ENCODE measurements around the gene WDR35. TPM values are rescaled to one million over a fixed set of nuclear protein-coding genes. Genes with fewer than 3 reads are reported as not detected.

Gene WDR35
- total RNA-seq, 1 experiment from 2014 or later = 8.2 TPM

DNA sequence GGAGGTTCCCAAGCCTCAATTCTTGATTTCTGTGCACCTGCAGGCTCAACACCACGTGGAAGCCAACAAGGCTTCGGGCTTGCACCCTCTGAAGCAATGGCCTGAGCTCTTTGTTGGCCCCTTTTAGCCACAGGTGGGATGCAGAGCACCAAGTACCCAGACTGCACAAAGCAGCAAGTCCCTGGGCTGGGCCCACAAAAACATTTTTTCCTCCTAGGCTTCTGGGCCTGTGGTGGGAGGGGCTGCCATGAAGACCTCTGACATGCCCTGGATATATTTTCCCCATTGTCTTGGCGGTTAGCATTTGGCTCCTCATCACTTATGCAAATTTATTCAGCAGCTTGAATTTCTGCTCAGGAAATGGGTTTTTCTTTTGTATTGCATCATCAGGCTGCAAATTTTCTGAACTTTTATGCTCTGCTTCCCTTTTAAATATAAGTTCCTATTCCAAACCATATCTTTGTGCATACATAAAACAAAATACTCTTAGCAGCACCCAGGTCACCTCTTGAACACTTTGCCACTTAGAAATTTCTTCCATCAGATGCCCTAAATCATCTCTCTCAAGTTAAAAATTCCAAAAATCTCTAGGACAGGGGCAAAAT lies 31.6 kb upstream of the WDR35 start:
- Histone ChIP-seq H3K36me3 (ENCODE audit: low read depth) (no peaks in the 10 kb centered on the region), H4K20me1 (ENCODE audit: insufficient read depth) (no peaks in the 10 kb centered on the region), H3K4me2 (no peak overlapping the region), H3K27ac (no peak overlapping the region), H3K27me3 (ENCODE audit: insufficient read depth, low read depth) (no peaks in the 10 kb centered on the region), H3K9me2 (ENCODE audit: insufficient read depth) (0 out of 2 replicates have a peak, but pooled peaks cover 4% of the 10 kb centered on the region), H3K4me1 (replicated peaks; ENCODE audit: insufficient read depth) (no peaks in the 10 kb centered on the region), H3K9me3 (ENCODE audit: insufficient read depth, low read depth) (peaks cover 22% of the 10 kb centered on the region; the same call in 1 of the 2 replicates), H3K79me2 (ENCODE audit: low read depth) (no peaks in the 10 kb centered on the region), H2AFZ (no peak overlapping the region), H3K4me3 (no peak overlapping the region), H3F3A (ENCODE audit: insufficient read depth, low read depth) (no peaks in the 10 kb centered on the region)
- no peak for DNase-seq
- ChIA-PET POLR2A (ENCODE audit: unreplicated experiment) (no interaction called here), CTCF (no interaction called here)
- TF ChIP-seq CTCF (conservative IDR thresholded peaks at IDR 0.05) = no peak
- TF ChIP-seq EZH2 (IDR thresholded peaks at IDR 0.05; ENCODE audit: low read depth) = no peak
- intact Hi-C loops (cut with micrococcal nuclease; ENCODE audit: unreplicated experiment) = no loop called here
- no TSS peak for BruUV-seq (replicated peaks)

DNA sequence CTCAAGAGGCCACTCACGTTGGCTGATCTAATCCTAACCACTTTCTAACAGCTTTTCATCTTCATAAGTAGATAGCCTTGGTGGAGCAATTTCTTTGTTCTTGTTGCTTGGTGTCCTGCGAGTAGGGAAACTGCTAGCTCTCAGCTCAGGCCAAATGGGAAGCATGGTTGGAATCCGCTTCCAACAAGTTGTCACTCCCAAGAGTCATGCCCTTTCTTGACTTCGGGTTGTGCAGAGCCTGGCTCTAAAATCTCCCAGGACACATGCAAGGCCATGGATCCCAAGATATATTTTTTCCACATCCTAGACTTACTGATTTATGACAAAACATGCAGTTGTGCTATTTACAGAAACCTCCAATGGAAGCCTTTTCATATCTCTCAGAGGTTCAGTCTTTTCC lies 29.8 kb upstream of the WDR35 start:
- no peaks in the 10 kb centered on the region for H3K27me3 ChIP-seq (ENCODE audit: insufficient read depth, low read depth)
- H3K36me3 ChIP-seq (ENCODE audit: low read depth) = no peaks in the 10 kb centered on the region
- H3K9me2 ChIP-seq (ENCODE audit: insufficient read depth) = 0 out of 2 replicates have a peak, but pooled peaks cover 4% of the 10 kb centered on the region
- no peaks in the 10 kb centered on the region for H3K4me1 ChIP-seq (replicated peaks; ENCODE audit: insufficient read depth)
- no peak overlapping the region for H3K4me3 ChIP-seq
- ChIA-PET CTCF (no interaction called here), POLR2A (ENCODE audit: unreplicated experiment) (no interaction called here)
- H4K20me1 ChIP-seq (ENCODE audit: insufficient read depth) = no peaks in the 10 kb centered on the region
- no peaks in the 10 kb centered on the region for H3K79me2 ChIP-seq (ENCODE audit: low read depth)
- no peaks in the 10 kb centered on the region for H3F3A ChIP-seq (ENCODE audit: insufficient read depth, low read depth)
- intact Hi-C loops (cut with micrococcal nuclease; ENCODE audit: unreplicated experiment) = no loop called here
- peaks cover 22% of the 10 kb centered on the region; the same call in 1 of the 2 replicates for H3K9me3 ChIP-seq (ENCODE audit: insufficient read depth, low read depth)
- no TSS peak for BruUV-seq (replicated peaks)
- TF ChIP-seq EZH2 (IDR thresholded peaks at IDR 0.05; ENCODE audit: low read depth) (no peak), CTCF (conservative IDR thresholded peaks at IDR 0.05) (no peak)
- no peak overlapping the region for H3K27ac ChIP-seq
- no peak for DNase-seq
- no peak overlapping the region for H2AFZ ChIP-seq
- H3K4me2 ChIP-seq = no peak overlapping the region

DNA sequence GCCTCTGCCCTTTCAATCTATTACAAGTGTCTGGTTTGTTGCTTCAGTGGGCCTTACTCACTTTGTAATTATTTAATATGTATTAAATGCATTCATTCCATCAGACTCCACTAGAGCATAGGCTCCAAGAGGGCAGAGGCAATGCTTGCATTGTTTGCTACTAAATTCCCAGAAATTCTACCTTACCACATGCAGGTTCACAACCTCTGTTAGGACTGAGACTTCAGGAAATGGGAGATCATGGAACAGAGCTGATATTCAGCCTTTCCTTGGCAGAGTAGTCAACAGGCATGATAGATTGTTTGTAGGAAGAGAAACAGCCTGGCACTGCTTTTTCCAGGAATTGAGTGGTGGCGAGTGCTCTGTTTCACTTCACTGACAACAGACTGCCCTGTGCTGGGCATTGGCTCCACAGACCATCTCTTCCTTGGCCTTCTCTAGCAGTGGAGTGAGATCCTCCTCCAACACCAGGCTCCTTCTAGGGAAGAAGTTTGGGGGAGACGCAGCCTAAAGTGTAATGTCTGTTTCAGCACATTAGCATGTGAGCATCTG lies 28.8 kb upstream of the WDR35 start:
- Histone ChIP-seq H3K9me3 (ENCODE audit: insufficient read depth, low read depth) (peaks cover 22% of the 10 kb centered on the region; the same call in 1 of the 2 replicates), H3K27me3 (ENCODE audit: insufficient read depth, low read depth) (no peaks in the 10 kb centered on the region), H3K27ac (no peak overlapping the region), H3K79me2 (ENCODE audit: low read depth) (no peaks in the 10 kb centered on the region), H3K4me2 (no peak overlapping the region), H3K4me3 (no peak overlapping the region), H4K20me1 (ENCODE audit: insufficient read depth) (no peaks in the 10 kb centered on the region), H3K36me3 (ENCODE audit: low read depth) (no peaks in the 10 kb centered on the region), H3K4me1 (replicated peaks; ENCODE audit: insufficient read depth) (no peaks in the 10 kb centered on the region), H3F3A (ENCODE audit: insufficient read depth, low read depth) (peaks cover 6% of the 10 kb centered on the region; the same call in 1 of the 2 replicates), H3K9me2 (ENCODE audit: insufficient read depth) (0 out of 2 replicates have a peak, but pooled peaks cover 4% of the 10 kb centered on the region), H2AFZ (no peak overlapping the region)
- no peak for DNase-seq
- ChIA-PET CTCF (no interaction called here), POLR2A (ENCODE audit: unreplicated experiment) (no interaction called here)
- intact Hi-C loops (cut with micrococcal nuclease; ENCODE audit: unreplicated experiment) = no loop called here
- no TSS peak for BruUV-seq (replicated peaks)
- TF ChIP-seq CTCF (conservative IDR thresholded peaks at IDR 0.05) = no peak
- no peak for TF ChIP-seq EZH2 (IDR thresholded peaks at IDR 0.05; ENCODE audit: low read depth)
